DOHH2 (cell line): ENCODE results near the gene CNDP1.

Experiments
- H3F3A ChIP-seq: fragments of 200-600 bp; sonication (generic), shearing (Covaris generic); 2 replicates; pipeline ENCODE4 v1.6.0; 2016; ENCODE audit warnings: antibody characterized with exemption, mild to moderate bottlenecking; ENCODE audit not compliant: control insufficient read depth, insufficient read depth
- H3K27ac ChIP-seq: fragments of 200-600 bp; sonication (generic); 2 replicates; pipeline ENCODE4 v1.5.1; 2014; ENCODE audit warnings: low read depth, mild to moderate bottlenecking, low read length, moderate library complexity
- H3K27me3 ChIP-seq: fragments of 200-600 bp; sonication (generic); 2 replicates; pipeline ENCODE4 v1.6.1; 2014; ENCODE audit warnings: mild to moderate bottlenecking, low read length, mixed read lengths; ENCODE audit not compliant: control insufficient read depth
- H3K36me3 ChIP-seq: fragments of 200-600 bp; sonication (generic); 2 replicates; pipeline ENCODE4 v1.6.1; 2014; ENCODE audit warnings: mild to moderate bottlenecking, low read length, moderate library complexity, mixed read lengths; ENCODE audit not compliant: control insufficient read depth
- H3K4me1 ChIP-seq: fragments of 200-600 bp; sonication (generic); 2 replicates; pipeline ENCODE4 v1.6.1; 2014; ENCODE audit warnings: mild to moderate bottlenecking, low read length, mixed read lengths; ENCODE audit not compliant: control insufficient read depth
- H3K4me2 ChIP-seq: fragments of 200-600 bp; sonication (generic); 2 replicates; pipeline ENCODE4 v1.6.0; 2014; ENCODE audit warnings: mild to moderate bottlenecking, low read length, moderate library complexity
- H3K4me3 ChIP-seq: fragments of 200-600 bp; sonication (generic); 2 replicates; pipeline ENCODE4 v1.5.1; 2014; ENCODE audit warnings: mild to moderate bottlenecking, low read length, mixed read lengths
- H3K79me2 ChIP-seq: fragments of 200-600 bp; sonication (generic); 2 replicates; pipeline ENCODE4 v1.6.1; 2014; ENCODE audit warnings: mild to moderate bottlenecking, low read length, mixed read lengths; ENCODE audit not compliant: control insufficient read depth
- H3K9me2 ChIP-seq: fragments of 200-600 bp; sonication (generic); replicated peaks from 2 replicates; pipeline ENCODE4 v1.6.1; 2014; ENCODE audit warnings: mild to moderate bottlenecking, low read length, mixed read lengths; ENCODE audit not compliant: control insufficient read depth
- H3K9me3 ChIP-seq: fragments of 200-600 bp; sonication (generic); 2 replicates; pipeline ENCODE4 v1.6.1; 2014; ENCODE audit warnings: antibody characterized with exemption, low read length, mixed read lengths; ENCODE audit not compliant: control insufficient read depth, insufficient read depth
- H4K20me1 ChIP-seq: fragments of 200-600 bp; sonication (generic); 2 replicates; pipeline ENCODE4 v1.6.0; 2014; ENCODE audit warnings: low read depth, mild to moderate bottlenecking, antibody characterized with exemption, low read length, moderate library complexity; ENCODE audit not compliant: control insufficient read depth, insufficient read depth
- EZH2phosphoT487 ChIP-seq: fragments of 200-600 bp; sonication (generic); IDR thresholded peaks from 2 replicates; pipeline ENCODE4 v1.6.1; 2017; ENCODE audit warnings: borderline replicate concordance, mild to moderate bottlenecking, antibody characterized with exemption, low read length, moderate library complexity, mixed read lengths
- TF ChIP-seq, protein P1 (sequence below): fragments of 200-600 bp; sonication (generic); IDR thresholded peaks from one replicate; pipeline ENCODE4 v1.5.1; 2014; ENCODE audit warnings: antibody characterized with exemption, mild to moderate bottlenecking, low read depth, low read length; ENCODE audit not compliant: poor library complexity, severe bottlenecking

Gene CNDP1

DNA sequence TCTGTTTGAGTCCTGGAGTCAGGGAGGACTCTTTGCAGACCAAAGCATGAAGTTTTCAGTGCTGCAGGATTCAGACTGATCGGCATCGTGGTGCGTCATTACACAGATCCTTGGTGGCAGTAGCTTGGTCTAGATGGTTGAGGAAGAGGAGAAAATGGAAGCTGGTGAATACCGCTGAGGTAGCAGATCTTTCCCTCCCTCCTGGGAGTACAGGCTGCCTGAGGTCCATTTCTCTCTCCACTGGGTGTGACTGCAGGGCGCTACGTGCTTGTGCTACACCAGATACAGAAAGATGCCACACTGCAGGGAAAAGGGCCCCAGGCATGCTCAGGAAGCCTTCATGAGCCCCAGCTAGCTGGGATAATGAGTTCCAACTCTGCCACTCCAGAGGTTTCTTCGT lies 3.3 kb upstream of the CNDP1 start:
- TF ChIP-seq, protein P1, sequence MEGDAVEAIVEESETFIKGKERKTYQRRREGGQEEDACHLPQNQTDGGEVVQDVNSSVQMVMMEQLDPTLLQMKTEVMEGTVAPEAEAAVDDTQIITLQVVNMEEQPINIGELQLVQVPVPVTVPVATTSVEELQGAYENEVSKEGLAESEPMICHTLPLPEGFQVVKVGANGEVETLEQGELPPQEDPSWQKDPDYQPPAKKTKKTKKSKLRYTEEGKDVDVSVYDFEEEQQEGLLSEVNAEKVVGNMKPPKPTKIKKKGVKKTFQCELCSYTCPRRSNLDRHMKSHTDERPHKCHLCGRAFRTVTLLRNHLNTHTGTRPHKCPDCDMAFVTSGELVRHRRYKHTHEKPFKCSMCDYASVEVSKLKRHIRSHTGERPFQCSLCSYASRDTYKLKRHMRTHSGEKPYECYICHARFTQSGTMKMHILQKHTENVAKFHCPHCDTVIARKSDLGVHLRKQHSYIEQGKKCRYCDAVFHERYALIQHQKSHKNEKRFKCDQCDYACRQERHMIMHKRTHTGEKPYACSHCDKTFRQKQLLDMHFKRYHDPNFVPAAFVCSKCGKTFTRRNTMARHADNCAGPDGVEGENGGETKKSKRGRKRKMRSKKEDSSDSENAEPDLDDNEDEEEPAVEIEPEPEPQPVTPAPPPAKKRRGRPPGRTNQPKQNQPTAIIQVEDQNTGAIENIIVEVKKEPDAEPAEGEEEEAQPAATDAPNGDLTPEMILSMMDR: no peak
- no peak for TF ChIP-seq EZH2phosphoT487
- H4K20me1 ChIP-seq: no peaks in the 10 kb centered on the region
- H3K27ac ChIP-seq: no peak overlapping the region
- H3K4me1 ChIP-seq: no peaks in the 10 kb centered on the region
- H3K9me2 ChIP-seq: no peaks in the 10 kb centered on the region
- no peaks in the 10 kb centered on the region for H3K36me3 ChIP-seq
- H3K27me3 ChIP-seq: 0 out of 2 replicates have a peak, but pooled peaks cover 2% of the 10 kb centered on the region
- no peaks in the 10 kb centered on the region for H3K79me2 ChIP-seq
- no peaks in the 10 kb centered on the region for H3F3A ChIP-seq
- H3K4me3 ChIP-seq: no peak overlapping the region
- no peak overlapping the region for H3K4me2 ChIP-seq
- H3K9me3 ChIP-seq: no peaks in the 10 kb centered on the region

DNA sequence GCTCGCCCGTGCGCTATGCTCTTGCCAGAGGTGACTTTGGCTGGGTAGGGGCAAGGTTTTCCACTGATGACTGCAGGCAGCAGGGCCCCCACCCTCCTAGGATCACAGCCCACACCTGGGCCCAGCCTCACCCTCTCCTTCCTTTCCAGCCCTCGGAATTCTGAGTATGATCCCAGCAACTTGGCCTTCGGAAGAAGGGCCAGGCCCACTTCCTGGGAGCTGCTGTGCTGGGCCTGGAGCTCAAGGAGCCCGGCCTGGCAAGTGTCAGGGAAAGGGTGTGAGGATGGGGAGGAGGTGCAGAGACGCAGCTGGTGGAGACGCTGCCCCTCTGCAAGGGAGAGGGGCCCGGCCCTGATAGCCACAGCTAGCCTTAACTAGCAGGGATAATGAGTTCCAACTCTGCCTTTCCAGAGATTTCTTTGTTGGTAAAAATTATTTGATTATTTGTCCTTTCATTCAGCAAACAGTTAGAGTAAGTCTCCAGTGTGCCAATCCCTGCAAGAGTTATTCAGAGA lies 1.7 kb upstream of the CNDP1 start:
- no peak overlapping the region for H3K4me2 ChIP-seq
- H3K9me2 ChIP-seq: no peaks in the 10 kb centered on the region
- 0 out of 2 replicates have a peak, but pooled peaks cover 2% of the 10 kb centered on the region for H3K27me3 ChIP-seq
- no peak overlapping the region for H3K4me3 ChIP-seq
- no peaks in the 10 kb centered on the region for H3F3A ChIP-seq
- no peaks in the 10 kb centered on the region for H4K20me1 ChIP-seq
- H3K4me1 ChIP-seq: no peaks in the 10 kb centered on the region
- no peaks in the 10 kb centered on the region for H3K9me3 ChIP-seq
- TF ChIP-seq, protein P1: no peak
- no peak for TF ChIP-seq EZH2phosphoT487
- no peaks in the 10 kb centered on the region for H3K79me2 ChIP-seq
- no peak overlapping the region for H3K27ac ChIP-seq
- no peaks in the 10 kb centered on the region for H3K36me3 ChIP-seq

DNA sequence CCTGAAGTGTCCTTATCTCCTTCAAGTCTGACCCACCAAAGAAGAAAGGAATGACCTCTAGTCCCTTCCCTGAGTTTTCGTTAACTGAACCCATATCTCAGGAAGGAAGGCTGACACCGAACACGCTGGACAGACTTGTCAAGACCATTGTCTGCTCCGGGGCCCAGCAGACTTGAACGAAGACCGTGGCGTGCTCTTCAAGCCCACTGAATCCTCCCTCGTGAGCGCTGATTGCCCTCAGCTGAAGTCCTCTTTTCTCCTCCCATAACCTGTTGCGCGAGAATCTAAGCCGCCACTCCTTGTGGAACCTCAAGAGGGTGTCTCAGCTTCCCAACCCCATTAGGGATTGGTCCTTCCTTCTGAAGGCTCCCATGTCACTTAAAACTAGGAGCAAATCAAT lies 634 bp upstream of the CNDP1 start:
- Histone ChIP-seq H3K27ac (no peak overlapping the region), H3K9me3 (no peaks in the 10 kb centered on the region), H3K4me3 (no peak overlapping the region), H3K79me2 (no peaks in the 10 kb centered on the region), H3K4me1 (no peaks in the 10 kb centered on the region), H3F3A (no peaks in the 10 kb centered on the region), H3K27me3 (no peaks in the 10 kb centered on the region), H3K9me2 (no peaks in the 10 kb centered on the region), H3K4me2 (no peak overlapping the region), H3K36me3 (no peaks in the 10 kb centered on the region), H4K20me1 (no peaks in the 10 kb centered on the region)
- TF ChIP-seq, protein P1: no peak
- no peak for TF ChIP-seq EZH2phosphoT487
